Neural crest cell (in vitro differentiated cells): ENCODE results near the gene CHIT1. TPM values are rescaled to one million over a fixed set of nuclear protein-coding genes. Genes with fewer than 3 reads are reported as not detected.

Experiments
- DNase-seq: peaks from one replicate; pipeline ENCODE4 v3.0.0; 2021; ENCODE audit warnings: low read depth, mixed read lengths, low spot score
- H3K27ac Mint-ChIP-seq: one replicate; pipeline ENCODE4 v1.8.0; 2021; ENCODE audit warnings: mild to moderate bottlenecking, mixed read lengths; ENCODE audit not compliant: unreplicated experiment
- H3K27me3 Mint-ChIP-seq: 2 replicates; pipeline ENCODE4 v1.8.0; 2021; ENCODE audit warnings: low read depth, mild to moderate bottlenecking, mixed read lengths
- H3K36me3 Mint-ChIP-seq: 2 replicates; pipeline ENCODE4 v1.8.0; 2021; ENCODE audit warnings: low read depth, mild to moderate bottlenecking, mixed read lengths
- H3K4me1 Mint-ChIP-seq: 2 replicates; pipeline ENCODE4 v1.8.0; 2021; ENCODE audit warnings: mixed read lengths
- H3K4me3 Mint-ChIP-seq: one replicate; pipeline ENCODE4 v1.8.0; 2021; ENCODE audit warnings: mild to moderate bottlenecking, mixed read lengths
- H3K9me3 Mint-ChIP-seq: 2 replicates; pipeline ENCODE4 v1.8.0; 2021; ENCODE audit warnings: mixed read lengths
- total RNA-seq: library from RNA; stranded (reverse); gene quantifications from 2 replicates; pipeline ENCODE4 v1.2.1, GENCODE V29; 2021
- TF ChIP-seq, protein P1 (sequence below): fragments of 200-600 bp; sonication (generic); conservative IDR thresholded peaks from 2 replicates; pipeline ENCODE4 v1.5.0; 2021; ENCODE audit warnings: antibody characterized with exemption, mild to moderate bottlenecking

The CHIT1 gene
- total RNA-seq, 1 donor from 2014 or later = not detected

DNA sequence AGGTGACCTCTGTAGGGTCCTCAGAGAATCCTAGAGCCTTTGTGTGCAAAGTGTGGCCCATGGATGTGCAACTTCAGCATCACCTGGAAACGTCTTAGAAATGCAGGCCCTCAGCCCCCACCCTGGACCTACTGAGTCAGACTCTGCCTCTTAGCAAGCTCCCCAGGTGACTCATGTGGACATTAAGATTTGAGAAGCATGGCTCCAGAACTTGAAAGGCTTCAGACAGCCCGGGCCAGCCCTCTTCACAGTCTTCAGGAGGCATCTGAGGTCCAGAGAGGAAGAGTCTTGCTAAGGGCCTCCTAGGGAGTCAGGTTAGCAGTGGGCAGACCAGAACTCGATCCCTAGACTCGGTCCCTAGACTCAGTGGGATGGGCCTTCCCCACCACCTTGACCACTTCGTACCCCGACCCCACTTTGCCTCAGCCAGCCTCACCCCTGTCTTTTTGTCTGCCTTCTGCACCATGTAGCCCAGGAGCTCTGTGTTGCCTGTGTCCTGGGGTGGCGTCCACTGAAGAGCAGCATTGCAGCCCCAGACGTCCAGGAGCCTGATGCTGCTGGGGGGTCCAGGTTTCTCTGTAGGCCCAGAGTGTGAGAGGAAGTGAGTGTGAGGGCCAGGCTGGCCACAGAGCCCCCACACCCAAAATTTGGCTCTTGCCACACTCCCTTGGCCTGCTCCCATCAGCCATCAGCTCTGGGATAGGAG is 58.7 kb downstream of the CHIT1 start:
- H3K4me1 Mint-ChIP-seq = no peaks in the 10 kb centered on the region
- TF ChIP-seq, protein P1, sequence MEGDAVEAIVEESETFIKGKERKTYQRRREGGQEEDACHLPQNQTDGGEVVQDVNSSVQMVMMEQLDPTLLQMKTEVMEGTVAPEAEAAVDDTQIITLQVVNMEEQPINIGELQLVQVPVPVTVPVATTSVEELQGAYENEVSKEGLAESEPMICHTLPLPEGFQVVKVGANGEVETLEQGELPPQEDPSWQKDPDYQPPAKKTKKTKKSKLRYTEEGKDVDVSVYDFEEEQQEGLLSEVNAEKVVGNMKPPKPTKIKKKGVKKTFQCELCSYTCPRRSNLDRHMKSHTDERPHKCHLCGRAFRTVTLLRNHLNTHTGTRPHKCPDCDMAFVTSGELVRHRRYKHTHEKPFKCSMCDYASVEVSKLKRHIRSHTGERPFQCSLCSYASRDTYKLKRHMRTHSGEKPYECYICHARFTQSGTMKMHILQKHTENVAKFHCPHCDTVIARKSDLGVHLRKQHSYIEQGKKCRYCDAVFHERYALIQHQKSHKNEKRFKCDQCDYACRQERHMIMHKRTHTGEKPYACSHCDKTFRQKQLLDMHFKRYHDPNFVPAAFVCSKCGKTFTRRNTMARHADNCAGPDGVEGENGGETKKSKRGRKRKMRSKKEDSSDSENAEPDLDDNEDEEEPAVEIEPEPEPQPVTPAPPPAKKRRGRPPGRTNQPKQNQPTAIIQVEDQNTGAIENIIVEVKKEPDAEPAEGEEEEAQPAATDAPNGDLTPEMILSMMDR = no peak
- no peaks in the 10 kb centered on the region for H3K27me3 Mint-ChIP-seq
- H3K4me3 Mint-ChIP-seq = no peak overlapping the region
- H3K9me3 Mint-ChIP-seq = no peaks in the 10 kb centered on the region
- H3K36me3 Mint-ChIP-seq = no peaks in the 10 kb centered on the region
- no peak for DNase-seq
- H3K27ac Mint-ChIP-seq = no peak overlapping the region

GRCh38 chr1:203169770-203170520 is 59.5 kb downstream of the CHIT1 start:
- Mint-ChIP-seq H3K27me3 (no peaks in the 10 kb centered on the region), H3K36me3 (no peaks in the 10 kb centered on the region), H3K4me3 (no peak overlapping the region), H3K9me3 (no peaks in the 10 kb centered on the region), H3K4me1 (no peaks in the 10 kb centered on the region), H3K27ac (no peak overlapping the region)
- TF ChIP-seq, protein P1 = no peak
- DNase-seq = no peak

DNA sequence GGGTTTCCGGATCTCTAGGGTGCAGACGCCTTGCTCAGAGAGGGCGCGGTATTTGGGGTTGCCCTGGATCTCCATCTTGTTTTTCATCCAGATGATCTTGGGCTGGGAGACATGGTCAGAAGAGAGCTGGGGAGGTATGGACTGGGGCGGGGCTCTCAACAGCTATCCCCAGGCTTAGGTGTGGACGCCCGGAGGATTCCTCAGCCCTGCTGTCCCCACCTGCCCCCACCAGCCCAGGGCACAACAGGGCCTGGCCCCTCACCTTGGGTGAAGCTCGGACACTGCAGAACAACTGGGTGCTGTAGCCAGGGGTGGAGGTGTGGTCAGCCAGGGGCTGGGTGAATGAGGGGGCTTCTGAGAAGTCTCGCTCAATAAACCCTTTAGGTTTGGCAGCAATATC is 60.5 kb downstream of the CHIT1 start:
- Mint-ChIP-seq H3K36me3 (no peaks in the 10 kb centered on the region), H3K9me3 (no peaks in the 10 kb centered on the region), H3K4me1 (no peaks in the 10 kb centered on the region), H3K27me3 (no peaks in the 10 kb centered on the region), H3K27ac (no peak overlapping the region), H3K4me3 (no peak overlapping the region)
- TF ChIP-seq, protein P1 = no peak
- no peak for DNase-seq

- Mint-ChIP-seq H3K9me3 (no peaks in the 10 kb centered on the region), H3K36me3 (no peaks in the 10 kb centered on the region), H3K4me1 (no peaks in the 10 kb centered on the region), H3K4me3 (no peak overlapping the region), H3K27ac (no peak overlapping the region), H3K27me3 (no peaks in the 10 kb centered on the region)
- no peak for DNase-seq
- TF ChIP-seq, protein P1 = no peak
These were observed 61.2 kb downstream of the CHIT1 start for GRCh38 chr1:203168256-203168786.

- TF ChIP-seq, protein P1 = no peak
- Mint-ChIP-seq H3K27ac (no peak overlapping the region), H3K9me3 (no peaks in the 10 kb centered on the region), H3K36me3 (no peaks in the 10 kb centered on the region), H3K4me3 (no peak overlapping the region), H3K27me3 (no peaks in the 10 kb centered on the region), H3K4me1 (no peaks in the 10 kb centered on the region)
- DNase-seq = no peak
These were observed 61.6 kb downstream of the CHIT1 start for GRCh38 chr1:203167913-203168200.
